Measurements from ENCODE around the gene IMMT.

IMMT gene

GRCh38 chr2:86139981-86140380 is 55.3 kb downstream of the IMMT start:
- DNase-seq = no peak

- no peak for DNase-seq
Measured at GRCh38 chr2:86138736-86139625, 56.3 kb downstream of the IMMT start.

GRCh38 chr2:86136141-86136540 is 59.1 kb downstream of the IMMT start:
- no peak for DNase-seq

GRCh38 chr2:86135653-86136052 is 59.6 kb downstream of the IMMT start:
- DNase-seq = no peak

DNA sequence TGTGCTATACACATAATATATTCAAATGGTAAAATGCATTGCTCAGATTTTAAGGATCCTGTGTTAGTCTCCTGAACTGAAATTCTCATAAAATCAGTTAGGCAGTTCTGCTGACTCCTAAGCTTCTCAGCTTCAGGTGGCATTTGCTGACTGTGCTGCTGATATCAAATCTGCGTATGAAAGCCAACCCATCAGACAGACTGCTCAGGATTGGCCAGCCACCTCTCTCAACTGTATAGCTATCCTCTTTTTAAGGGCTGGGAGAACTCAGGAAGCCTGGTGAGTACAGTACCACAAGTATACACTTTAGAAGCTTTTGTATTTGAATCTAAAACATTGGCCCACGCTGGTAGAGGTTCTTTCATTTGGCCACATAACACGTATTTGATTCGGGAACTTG is 60.6 kb downstream of the IMMT start:
- no peak for DNase-seq

DNA sequence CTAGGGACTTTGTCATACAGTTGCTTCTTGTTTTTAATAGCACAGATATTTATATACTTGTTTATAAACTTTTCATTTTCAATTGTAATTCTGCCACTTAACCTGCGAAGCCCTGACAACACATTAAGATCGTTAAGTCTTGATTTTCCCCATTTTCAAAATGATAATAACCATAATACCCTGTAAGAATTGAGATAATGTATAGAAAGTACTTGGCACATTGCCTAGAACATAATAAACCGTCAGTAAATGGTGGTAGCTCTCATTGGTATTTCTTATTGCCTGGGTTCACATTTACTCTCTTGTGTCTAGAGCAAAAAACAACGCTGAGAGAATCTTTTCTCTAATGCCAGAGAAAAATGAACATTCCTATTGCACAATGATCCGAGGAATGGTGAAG is 70.6 kb downstream of the IMMT start:
- no peak for DNase-seq

- no peak for DNase-seq
Measured at GRCh38 chr2:86123328-86123925, 71.8 kb downstream of the IMMT start.

DNA sequence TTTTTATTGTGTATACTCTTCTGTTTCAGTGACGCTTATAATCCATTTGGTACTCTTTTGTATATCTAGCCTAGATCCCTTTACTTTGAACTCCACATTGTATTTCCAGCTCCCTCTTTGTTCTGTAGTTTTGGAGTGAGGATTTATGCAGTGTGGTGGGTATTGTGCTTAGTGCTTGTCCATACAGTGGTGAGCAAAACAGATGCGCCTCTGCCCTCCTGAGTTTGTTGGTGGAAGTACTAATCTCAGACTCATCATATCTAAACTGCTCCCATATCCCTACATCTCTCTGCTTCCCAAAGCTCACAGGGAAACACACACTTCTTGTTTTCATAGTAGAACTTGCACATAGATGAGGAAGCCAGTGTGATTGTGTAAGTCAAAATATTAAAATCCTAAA is 77.1 kb downstream of the IMMT start:
- no peak for DNase-seq

- DNase-seq = no peak
Measured at GRCh38 chr2:86107031-86107430, 88.2 kb downstream of the IMMT start.

DNA sequence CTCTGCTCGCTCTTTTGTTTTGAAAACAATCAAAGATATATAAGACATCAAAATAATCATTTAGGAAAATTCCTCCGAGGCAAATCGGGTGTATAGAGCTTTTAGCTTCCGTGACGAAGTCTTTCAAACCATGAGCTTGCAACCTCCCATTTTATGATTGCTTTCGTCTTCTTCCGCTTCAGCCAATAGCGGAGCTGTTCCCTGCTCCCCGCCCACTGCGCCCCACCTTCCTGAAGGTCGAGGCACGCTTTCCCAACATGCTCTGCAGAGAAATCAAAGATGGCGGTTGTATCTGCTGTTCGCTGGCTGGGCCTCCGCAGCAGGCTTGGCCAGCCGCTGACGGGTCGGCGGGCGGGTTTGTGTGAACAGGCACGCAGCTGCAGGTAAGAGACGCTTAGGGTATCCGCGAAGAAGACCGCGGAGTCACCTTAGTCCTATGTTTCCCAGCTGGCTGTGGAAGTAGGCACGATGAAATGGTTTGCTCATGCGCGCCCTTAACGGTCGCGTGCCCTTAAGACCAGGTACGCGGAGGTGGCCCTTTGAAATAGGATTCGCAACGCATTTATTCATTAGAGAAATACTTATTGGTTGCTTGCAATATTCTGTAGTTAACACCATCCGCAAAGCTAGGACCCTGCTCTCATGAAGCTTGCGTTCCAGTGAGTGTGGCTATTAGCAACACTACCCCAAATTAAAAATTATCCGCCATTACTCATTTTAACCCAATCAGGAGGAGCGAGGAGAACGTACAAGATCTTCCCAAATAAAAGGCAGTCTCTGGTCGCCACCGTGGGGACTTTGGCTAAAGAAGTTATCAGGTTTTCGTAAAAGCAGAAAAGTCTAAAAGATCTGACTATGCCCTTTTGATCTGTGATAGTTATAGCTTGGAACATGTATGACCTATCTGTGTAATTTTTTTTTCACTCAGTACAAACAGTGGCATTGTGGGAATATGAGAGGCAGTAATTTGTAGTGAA is 89.0 kb downstream of the IMMT start, which contains the start of gene PTCD3:
PTCD3 (plus strand) TSS at position 267 of the 977 bp plus-strand sequence; CDS start at position 280, 13 bp downstream.
- DNase-seq = peak; percentile 93

DNA sequence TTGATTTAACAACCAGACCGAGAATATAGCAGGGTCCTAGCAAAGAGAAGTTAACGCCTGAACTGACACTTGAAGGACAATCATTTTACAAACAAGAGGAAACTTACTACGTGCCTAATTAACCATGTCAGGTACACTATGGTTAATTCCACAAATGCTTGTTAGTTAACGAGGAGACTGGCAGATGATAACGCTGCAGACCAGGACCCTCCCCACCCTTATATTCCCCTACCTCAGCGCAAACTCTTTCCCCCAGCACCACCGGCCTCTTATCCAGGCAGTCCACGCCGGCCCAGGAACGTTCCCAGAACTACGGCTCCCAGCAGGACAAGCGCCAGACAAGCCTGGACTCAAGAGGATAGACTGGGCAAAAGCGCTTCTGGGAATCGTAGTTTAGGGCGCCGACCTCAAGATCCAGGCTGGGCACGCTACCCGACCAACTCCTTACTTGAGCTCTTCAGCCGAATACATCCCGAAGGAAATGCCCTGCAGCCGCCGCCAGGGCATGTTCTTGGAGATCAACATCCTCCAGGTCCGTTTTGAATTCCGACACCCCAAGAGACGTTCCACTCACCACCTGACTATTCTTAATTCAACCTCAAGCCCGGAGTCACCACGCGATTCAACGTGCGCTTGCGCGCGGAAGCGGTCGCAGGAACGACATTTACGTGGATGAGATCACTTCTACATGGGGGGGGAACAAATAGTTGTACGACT is 89.9 kb downstream of the IMMT start, which contains the start of gene POLR1A:
POLR1A (minus strand) TSS at position 635 of the 717 bp plus-strand sequence; CDS start at position 525, 110 bp downstream.
- DNase-seq = peak; percentile 86

DNA sequence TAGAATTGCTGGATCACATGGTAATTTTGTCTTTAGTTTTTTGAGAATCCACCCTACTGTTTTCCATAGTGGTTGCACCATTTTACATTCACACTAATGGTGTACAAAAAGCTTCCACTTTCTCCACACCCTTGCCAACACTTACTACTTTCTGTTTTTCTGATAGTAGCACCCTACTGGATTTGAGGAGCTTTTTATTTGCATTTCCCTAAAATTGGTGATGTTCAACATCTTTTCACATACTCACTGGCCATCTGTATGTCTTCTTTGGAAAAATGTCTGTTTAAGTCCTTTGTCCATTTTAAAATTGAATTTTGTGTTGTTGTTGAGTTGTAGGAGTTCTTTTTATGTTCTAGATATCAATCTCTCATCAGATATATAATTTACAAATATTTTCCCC is 93.1 kb downstream of the IMMT start:
- no peak for DNase-seq

DNA sequence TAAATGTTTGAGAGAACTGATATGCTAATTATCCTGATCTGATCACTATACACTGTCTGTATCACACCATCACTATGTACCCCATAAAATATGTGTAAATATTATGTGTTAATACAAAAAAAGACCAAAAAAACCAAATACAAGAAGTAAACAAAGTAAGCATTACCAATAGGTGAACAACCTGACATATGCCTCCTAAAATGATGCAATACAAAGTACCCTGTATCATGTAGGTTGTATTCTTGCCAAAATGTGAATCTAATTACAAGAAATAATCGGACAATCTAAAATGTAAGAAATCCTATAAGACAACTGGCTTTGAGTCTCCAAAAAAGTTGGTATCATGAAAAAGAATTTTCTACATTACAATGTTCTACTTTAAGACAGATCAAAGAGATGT is 97.3 kb downstream of the IMMT start:
- DNase-seq = no peak

- DNase-seq = no peak
Measured at GRCh38 chr2:86097114-86097896, 98.0 kb downstream of the IMMT start.

DNA sequence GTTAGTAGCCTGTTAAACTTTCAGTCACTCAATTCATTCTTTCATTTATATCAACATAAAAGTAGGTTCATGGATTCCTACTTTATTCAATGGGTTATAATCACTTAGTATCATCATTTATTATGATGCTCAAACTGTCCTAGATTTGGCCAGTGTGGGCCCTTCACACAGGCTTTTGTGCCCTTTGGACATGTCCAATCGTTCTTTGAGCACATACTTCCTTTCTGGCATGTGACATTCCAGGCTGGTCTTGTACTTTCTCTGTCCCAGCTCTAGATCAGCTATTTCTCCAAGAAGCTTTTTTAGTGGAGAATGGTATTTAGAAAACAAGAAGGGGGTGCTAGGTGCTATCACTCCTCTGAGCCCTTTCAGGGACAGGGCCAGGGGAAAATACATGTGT is 101.0 kb downstream of the IMMT start:
- DNase-seq = no peak

Data from COR-L47 (cell line).